ENCODE data around the gene KCNH2. TPM values are rescaled to one million over a fixed set of nuclear protein-coding genes. Genes with fewer than 3 reads are reported as not detected.

Gene KCNH2
- total RNA-seq, 4 donors from 2014 or later, result 0.33 to 0.93 (median 0.63) TPM

DNA sequence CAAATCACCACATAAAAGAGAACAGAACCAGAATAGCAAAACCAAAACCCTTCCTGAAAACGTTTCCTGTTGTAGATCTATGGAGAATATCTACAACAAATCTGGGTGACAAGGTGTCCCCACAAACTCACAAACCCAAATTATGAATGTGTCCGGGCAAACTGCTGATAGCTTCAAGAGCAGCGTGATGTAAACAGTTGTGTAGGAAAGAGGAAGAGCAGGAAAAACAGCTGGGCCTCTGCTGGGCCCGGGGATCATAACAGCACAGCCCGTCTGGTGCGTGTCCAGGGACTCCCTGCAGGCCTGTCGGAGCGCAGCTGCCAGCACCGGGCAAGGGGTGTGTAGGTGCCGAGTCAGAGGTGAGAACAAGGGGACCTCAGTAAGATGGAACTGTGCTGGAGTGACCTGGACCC lies 53.7 kb downstream of the KCNH2 start:
- Histone ChIP-seq H3K4me3 (replicated peaks in 1 of 3) (no peak overlapping the region), H3K36me3 (no peaks in the 10 kb centered on the region), H3K27me3 (no peaks in the 10 kb centered on the region), H3K9me3 (no peaks in the 10 kb centered on the region), H3K4me1 (no peaks in the 10 kb centered on the region), H3K27ac (no peak overlapping the region)
- no peak for DNase-seq
- intact Hi-C loops (cut with DNase I), result no loop called here
- whole genome bisulfite sequencing, 2 donors, result 71% methylated on average over 10 of the region's 10 CpGs
- no peak for TF ChIP-seq POLR2A (IDR thresholded peaks at IDR 0.05)
- TF ChIP-seq, protein P1, sequence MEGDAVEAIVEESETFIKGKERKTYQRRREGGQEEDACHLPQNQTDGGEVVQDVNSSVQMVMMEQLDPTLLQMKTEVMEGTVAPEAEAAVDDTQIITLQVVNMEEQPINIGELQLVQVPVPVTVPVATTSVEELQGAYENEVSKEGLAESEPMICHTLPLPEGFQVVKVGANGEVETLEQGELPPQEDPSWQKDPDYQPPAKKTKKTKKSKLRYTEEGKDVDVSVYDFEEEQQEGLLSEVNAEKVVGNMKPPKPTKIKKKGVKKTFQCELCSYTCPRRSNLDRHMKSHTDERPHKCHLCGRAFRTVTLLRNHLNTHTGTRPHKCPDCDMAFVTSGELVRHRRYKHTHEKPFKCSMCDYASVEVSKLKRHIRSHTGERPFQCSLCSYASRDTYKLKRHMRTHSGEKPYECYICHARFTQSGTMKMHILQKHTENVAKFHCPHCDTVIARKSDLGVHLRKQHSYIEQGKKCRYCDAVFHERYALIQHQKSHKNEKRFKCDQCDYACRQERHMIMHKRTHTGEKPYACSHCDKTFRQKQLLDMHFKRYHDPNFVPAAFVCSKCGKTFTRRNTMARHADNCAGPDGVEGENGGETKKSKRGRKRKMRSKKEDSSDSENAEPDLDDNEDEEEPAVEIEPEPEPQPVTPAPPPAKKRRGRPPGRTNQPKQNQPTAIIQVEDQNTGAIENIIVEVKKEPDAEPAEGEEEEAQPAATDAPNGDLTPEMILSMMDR (IDR thresholded peaks at IDR 0.05), result no peak

DNA sequence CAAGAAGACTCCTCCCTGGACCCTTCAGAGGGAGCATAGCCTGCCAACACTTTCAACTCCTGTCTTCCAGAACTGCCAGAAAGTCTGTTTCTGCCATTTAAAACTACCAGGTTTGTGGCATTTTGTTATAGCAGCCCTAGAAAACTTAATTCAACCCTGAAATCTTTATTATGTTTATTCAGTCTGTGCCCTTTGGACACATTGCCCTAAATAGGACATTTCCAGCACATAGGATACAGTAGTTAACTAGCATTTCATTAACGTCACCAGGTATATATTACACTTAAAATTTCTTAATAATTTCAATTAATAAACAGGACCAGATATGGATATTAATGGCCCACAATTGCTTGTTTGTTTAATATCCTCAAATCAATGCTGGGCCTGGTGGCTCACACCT lies 54.3 kb downstream of the KCNH2 start:
- WGBS, 2 donors, result 81 to 93% methylated on average over 1 of the region's 1 CpG
- Histone ChIP-seq H3K4me3 (replicated peaks in 1 of 3) (no peak overlapping the region), H3K27me3 (no peaks in the 10 kb centered on the region), H3K27ac (no peak overlapping the region), H3K36me3 (no peaks in the 10 kb centered on the region), H3K4me1 (no peaks in the 10 kb centered on the region), H3K9me3 (no peaks in the 10 kb centered on the region)
- TF ChIP-seq, protein P1 (IDR thresholded peaks at IDR 0.05), result no peak
- TF ChIP-seq POLR2A (IDR thresholded peaks at IDR 0.05), result no peak
- intact Hi-C loops (cut with DNase I), result no loop called here
- no peak for DNase-seq

DNA sequence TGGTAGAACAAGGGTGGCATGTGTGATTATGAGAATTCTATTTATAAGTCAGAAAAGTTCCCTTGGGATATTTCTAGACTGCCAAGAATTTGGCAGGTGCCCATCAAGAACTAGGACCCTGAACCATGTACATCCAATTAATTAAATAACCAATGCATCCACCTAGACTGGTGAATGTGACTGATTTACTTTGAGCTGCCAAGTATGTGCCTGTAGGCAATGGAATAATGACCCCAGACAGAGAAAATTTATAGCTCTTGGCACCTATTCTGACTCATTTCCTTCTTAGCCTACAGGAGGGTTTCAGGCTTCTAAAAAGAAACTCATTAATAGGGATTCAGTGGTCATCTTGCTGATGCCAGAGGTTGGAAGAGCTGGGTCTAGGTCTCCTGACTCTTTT lies 54.9 kb downstream of the KCNH2 start:
- H3K36me3 ChIP-seq, result no peaks in the 10 kb centered on the region
- H3K4me3 ChIP-seq (replicated peaks in 1 of 3), result no peak overlapping the region
- intact Hi-C loops (cut with DNase I), result no loop called here
- TF ChIP-seq, protein P1 (IDR thresholded peaks at IDR 0.05), result no peak
- TF ChIP-seq POLR2A (IDR thresholded peaks at IDR 0.05), result no peak
- H3K27ac ChIP-seq, result no peak overlapping the region
- H3K9me3 ChIP-seq, result no peaks in the 10 kb centered on the region
- DNase-seq, result no peak
- peaks cover 3% of the 10 kb centered on the region for H3K27me3 ChIP-seq
- no peaks in the 10 kb centered on the region for H3K4me1 ChIP-seq

DNA sequence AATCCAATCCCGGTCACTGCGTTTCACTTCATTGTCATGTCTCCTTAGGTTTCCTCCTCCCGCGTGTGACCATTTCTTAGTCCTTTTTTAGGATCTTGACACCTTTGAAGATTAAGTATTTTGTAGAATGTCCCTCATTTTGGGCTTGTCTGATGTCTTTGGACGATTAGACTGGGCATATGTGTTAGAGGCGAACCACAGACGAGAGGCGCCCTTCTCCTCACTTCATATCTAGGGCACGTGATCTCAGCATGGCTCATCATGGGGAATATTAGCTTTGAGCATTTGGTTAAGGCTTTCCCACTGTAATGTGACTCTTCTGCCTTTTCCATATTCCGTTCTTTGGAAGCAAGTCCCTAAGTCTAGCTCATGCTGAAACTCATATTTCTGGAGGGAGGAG lies 59.0 kb downstream of the KCNH2 start:
- Histone ChIP-seq H3K27me3 (peaks cover 3% of the 10 kb centered on the region), H3K4me1 (no peaks in the 10 kb centered on the region), H3K4me3 (replicated peaks in 1 of 3) (no peak overlapping the region), H3K9me3 (no peaks in the 10 kb centered on the region), H3K36me3 (no peaks in the 10 kb centered on the region), H3K27ac (no peak overlapping the region)
- intact Hi-C loops (cut with DNase I), result no loop called here
- WGBS, 2 donors, result 86 to 88% methylated on average over 10 of the region's 10 CpGs
- no peak for DNase-seq
- no peak for TF ChIP-seq POLR2A (IDR thresholded peaks at IDR 0.05)
- TF ChIP-seq, protein P1 (IDR thresholded peaks at IDR 0.05), result no peak

DNA sequence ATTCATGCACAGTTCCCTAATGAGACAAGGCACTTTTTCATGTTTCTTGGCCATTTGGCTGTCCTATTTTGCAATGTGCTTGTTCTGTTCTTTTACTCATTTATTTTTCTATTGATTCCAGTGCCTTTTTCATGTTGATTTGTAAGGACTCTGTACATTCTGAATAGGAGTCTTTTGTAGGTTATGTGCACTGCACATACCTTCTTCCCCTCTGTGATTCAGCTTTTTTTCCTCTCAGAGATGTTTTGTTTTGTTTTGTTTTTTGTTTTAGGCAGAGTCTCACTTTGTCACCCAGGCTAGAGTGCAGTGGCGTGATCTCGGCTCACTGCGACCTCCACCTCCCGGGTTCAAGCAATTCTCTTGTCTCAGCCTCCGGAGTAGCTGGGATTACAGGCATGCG lies 59.7 kb downstream of the KCNH2 start:
- intact Hi-C loops (cut with DNase I), result no loop called here
- Histone ChIP-seq H3K4me1 (no peaks in the 10 kb centered on the region), H3K36me3 (no peaks in the 10 kb centered on the region), H3K27me3 (peaks cover 3% of the 10 kb centered on the region), H3K4me3 (replicated peaks in 1 of 3) (no peak overlapping the region), H3K27ac (no peak overlapping the region), H3K9me3 (no peaks in the 10 kb centered on the region)
- DNase-seq, result no peak
- WGBS, 2 donors, result 81 to 83% methylated on average over 6 of the region's 6 CpGs
- no peak for TF ChIP-seq POLR2A (IDR thresholded peaks at IDR 0.05)
- TF ChIP-seq, protein P1 (IDR thresholded peaks at IDR 0.05), result no peak

Measured in thyroid gland (tissue), 4 donors.